Activated naive CD4-positive, alpha-beta T cell treated with anti-CD3 and anti-CD28 coated beads for 36 hours (primary cell): ENCODE measurements around the gene RIC1. TPM values are rescaled to one million over a fixed set of nuclear protein-coding genes. Genes with fewer than 3 reads are reported as not detected.
A peak's percentile ranks its signal among the peaks of the same experiment; 100 is the strongest.
"Not testable (repeated sequence)": the region's sequence is repeated elsewhere in the genome, so short reads cannot be mapped to it uniquely, and the experiment has no call there.

Experiments
- CTCF ChIA-PET: fragments of 350-600 bp; sonication (Branson Sonifier 250); formaldehyde crosslinking; loops from one replicate; lab custom pipeline; 2021; ENCODE audit warnings: antibody characterized with exemption; lab: Charles Lee
- DNase-seq: peaks from one replicate; pipeline ENCODE4 v3.0.0-alpha.2; 2020
- H3K27ac Mint-ChIP-seq: one replicate; pipeline ENCODE4 v1.8.0; 2021; ENCODE audit warnings: mild to moderate bottlenecking, mixed read lengths
- H3K27me3 Mint-ChIP-seq: one replicate; pipeline ENCODE4 v1.8.0; 2021; ENCODE audit warnings: low read depth, mixed read lengths
- H3K36me3 Mint-ChIP-seq: one replicate; pipeline ENCODE4 v1.8.0; 2021; ENCODE audit warnings: low read depth, mixed read lengths
- H3K4me1 Mint-ChIP-seq: one replicate; pipeline ENCODE4 v1.8.0; 2021; ENCODE audit warnings: low read depth, mixed read lengths
- H3K4me3 Mint-ChIP-seq: one replicate; pipeline ENCODE4 v1.8.0; 2021; ENCODE audit warnings: mild to moderate bottlenecking, moderate library complexity, mixed read lengths
- H3K9me3 Mint-ChIP-seq: one replicate; pipeline ENCODE4 v1.8.0; 2021; ENCODE audit warnings: mixed read lengths
- intact Hi-C: fragments of 100-400 bp; cut with micrococcal nuclease; formaldehyde crosslinking; loops from one replicate; pipeline ENCODE4 v1.15.1; 2023
- total RNA-seq, 2 experiments: library from RNA; stranded (reverse); gene quantifications; one replicate each; pipeline ENCODE4 v1.2.3, GENCODE V29; 2021

RIC1 gene
- 10 to 100 TPM; 14.5 to 16.4 TPM for total RNA-seq

- no peaks in the 10 kb centered on the region for H3K27me3 Mint-ChIP-seq
- intact Hi-C loops, result loop anchor here (1.0 to 10.0 kb wide), 11 partner anchors 15 to 1324 kb away; partner anchors contain the start of genes CDC37L1, GLIS3, JAK2 and KDM4C
These were observed at the start of gene RIC1 for GRCh38 chr9:5628530-5629311. RIC1 (plus strand) TSS chr9:5629107; CDS start chr9:5629310, 203 bp downstream.

GRCh38 chr9:5579881-5580280 lies 49.0 kb upstream of the RIC1 start:
- CTCF ChIA-PET, result no interaction called here
- Mint-ChIP-seq H3K9me3 (peaks cover 3% of the 10 kb centered on the region), H3K27ac (no peak overlapping the region), H3K27me3 (no peaks in the 10 kb centered on the region), H3K4me3 (no peak overlapping the region), H3K4me1 (peaks cover 41% of the 10 kb centered on the region), H3K36me3 (peaks cover 2% of the 10 kb centered on the region)
- intact Hi-C loops, result loop anchor here (10.0 kb wide), 2 partner anchors 835 to 905 kb away; partner anchors contain the start of genes AK3 and CDC37L1
- DNase-seq, result no peak

More at GRCh38 chr9:5628530-5629311, at the start of gene RIC1:
- peak within 1 kb of the TSS; percentile 100 for H3K27ac Mint-ChIP-seq
- H3K4me1 Mint-ChIP-seq, result peaks cover 59% of the 10 kb centered on the region
- H3K4me3 Mint-ChIP-seq, result peak within 1 kb of the TSS; percentile 99
- no peaks in the 10 kb centered on the region for H3K9me3 Mint-ChIP-seq
- peaks cover 15% of the 10 kb centered on the region for H3K36me3 Mint-ChIP-seq
- DNase-seq, result peak; percentile 90
- CTCF ChIA-PET, result interaction anchor here (1.0 to 2.3 kb wide), 3 partner anchors 20 to 39 kb away, joined by 3 to 7 read pairs (median 7); no protein-coding TSS in a partner anchor

GRCh38 chr9:5580650-5581049 lies 48.3 kb upstream of the RIC1 start:
- Mint-ChIP-seq H3K4me3 (no peak overlapping the region), H3K27me3 (no peaks in the 10 kb centered on the region), H3K36me3 (peaks cover 3% of the 10 kb centered on the region), H3K9me3 (peaks cover 3% of the 10 kb centered on the region), H3K4me1 (peaks cover 46% of the 10 kb centered on the region), H3K27ac (no peak overlapping the region)
- intact Hi-C loops, result loop anchor here (10.0 kb wide), 2 partner anchors 836 to 906 kb away; partner anchors contain the start of genes AK3 and CDC37L1
- CTCF ChIA-PET, result interaction anchor here (0.7 to 0.9 kb wide), 2 partner anchors 17 to 130 kb away, joined by 3 read pairs; partner anchors contain the start of gene CD274
- no peak for DNase-seq

GRCh38 chr9:5581706-5582105 lies 47.2 kb upstream of the RIC1 start:
- H3K36me3 Mint-ChIP-seq, DNase-seq, H3K4me3 Mint-ChIP-seq, H3K27ac Mint-ChIP-seq, H3K9me3 Mint-ChIP-seq, H3K27me3 Mint-ChIP-seq: not testable (repeated sequence)
- CTCF ChIA-PET, result interaction anchor here (2.1 kb wide), 1 partner anchor 19 kb away, joined by 10 read pairs; no protein-coding TSS in a partner anchor
- intact Hi-C loops, result loop anchor here (10.0 kb wide), 2 partner anchors 837 to 907 kb away; partner anchors contain the start of genes AK3 and CDC37L1
- peaks cover 57% of the 10 kb centered on the region for H3K4me1 Mint-ChIP-seq

- intact Hi-C loops, result loop anchor here (1.0 to 10.0 kb wide), 3 partner anchors 90 to 908 kb away; partner anchors contain the start of genes AK3 and CDC37L1
- Mint-ChIP-seq H3K4me1 (peaks cover 66% of the 10 kb centered on the region), H3K27ac (peak overlapping the region; percentile 78), H3K4me3 (peak overlapping the region; percentile 27), H3K36me3 (peaks cover 4% of the 10 kb centered on the region), H3K27me3 (no peaks in the 10 kb centered on the region), H3K9me3 (peaks cover 3% of the 10 kb centered on the region)
- CTCF ChIA-PET, result interaction anchor here (0.5 to 2.1 kb wide), 9 partner anchors 18 to 823 kb away, joined by 3 to 12 read pairs (median 4); partner anchors contain the start of genes CD274 and PLGRKT
- peak; percentile 72 for DNase-seq
These were observed 46.1 kb upstream of the RIC1 start for GRCh38 chr9:5582835-5583195.

GRCh38 chr9:5586391-5586802 lies 42.5 kb upstream of the RIC1 start:
- Mint-ChIP-seq H3K9me3 (peaks cover 3% of the 10 kb centered on the region), H3K27me3 (no peaks in the 10 kb centered on the region), H3K4me1 (peaks cover 57% of the 10 kb centered on the region), H3K27ac (peak overlapping the region; percentile 79), H3K36me3 (peaks cover 4% of the 10 kb centered on the region), H3K4me3 (no peak overlapping the region)
- DNase-seq, result peak; percentile 45
- CTCF ChIA-PET, result interaction anchor here (0.8 to 5.5 kb wide), 9 partner anchors 14 to 397 kb away, joined by 3 to 79 read pairs (median 6); partner anchors contain the start of gene CD274
- intact Hi-C loops, result loop anchor here (1.0 to 10.0 kb wide), 9 partner anchors 41 to 912 kb away; partner anchors contain the start of genes AK3, CDC37L1 and PDCD1LG2

GRCh38 chr9:5587024-5587423 lies 41.9 kb upstream of the RIC1 start:
- intact Hi-C loops, result loop anchor here (1.0 to 10.0 kb wide), 8 partner anchors 24 to 912 kb away; partner anchors contain the start of genes AK3, CDC37L1 and PLGRKT
- CTCF ChIA-PET, result interaction anchor here (0.7 to 5.5 kb wide), 16 partner anchors 9 to 398 kb away, joined by 3 to 79 read pairs (median 4); partner anchors contain the start of genes CD274 and PLGRKT
- no peak overlapping the region for H3K4me3 Mint-ChIP-seq

GRCh38 chr9:5592231-5592630 lies 36.7 kb upstream of the RIC1 start:
- peaks cover 32% of the 10 kb centered on the region for H3K4me1 Mint-ChIP-seq
- DNase-seq, result no peak
- CTCF ChIA-PET, result interaction anchor here (1.2 kb wide), 1 partner anchor 142 kb away, joined by 5 read pairs; the partner anchor contains the start of gene CD274
- H3K4me3 Mint-ChIP-seq, result no peak overlapping the region
- intact Hi-C loops, result no loop called here
- no peaks in the 10 kb centered on the region for H3K27me3 Mint-ChIP-seq
- no peaks in the 10 kb centered on the region for H3K9me3 Mint-ChIP-seq
- H3K36me3 Mint-ChIP-seq, result no peaks in the 10 kb centered on the region
- no peak overlapping the region for H3K27ac Mint-ChIP-seq

More at GRCh38 chr9:5587024-5587423, 41.9 kb upstream of the RIC1 start:
- H3K9me3 Mint-ChIP-seq, result no peaks in the 10 kb centered on the region
- peak overlapping the region; percentile 79 for H3K27ac Mint-ChIP-seq
- H3K36me3 Mint-ChIP-seq, result peaks cover 4% of the 10 kb centered on the region
- peak; percentile 83 for DNase-seq
- H3K4me1 Mint-ChIP-seq, result peaks cover 53% of the 10 kb centered on the region
- no peaks in the 10 kb centered on the region for H3K27me3 Mint-ChIP-seq

GRCh38 chr9:5592904-5593303 lies 36.0 kb upstream of the RIC1 start:
- no peak for DNase-seq
- no peaks in the 10 kb centered on the region for H3K36me3 Mint-ChIP-seq
- peaks cover 26% of the 10 kb centered on the region for H3K4me1 Mint-ChIP-seq
- no peak overlapping the region for H3K4me3 Mint-ChIP-seq
- no peaks in the 10 kb centered on the region for H3K27me3 Mint-ChIP-seq
- intact Hi-C loops, result no loop called here
- no peaks in the 10 kb centered on the region for H3K9me3 Mint-ChIP-seq
- CTCF ChIA-PET, result interaction anchor here (1.6 kb wide), 1 partner anchor 142 kb away, joined by 6 read pairs; the partner anchor contains the start of gene CD274
- H3K27ac Mint-ChIP-seq, result no peak overlapping the region

- Mint-ChIP-seq H3K4me3 (no peak overlapping the region), H3K9me3 (no peaks in the 10 kb centered on the region), H3K36me3 (no peaks in the 10 kb centered on the region), H3K4me1 (peaks cover 24% of the 10 kb centered on the region), H3K27me3 (no peaks in the 10 kb centered on the region), H3K27ac (no peak overlapping the region)
- no peak for DNase-seq
- CTCF ChIA-PET, result interaction anchor here (1.6 kb wide), 1 partner anchor 143 kb away, joined by 6 read pairs; the partner anchor contains the start of gene CD274
- intact Hi-C loops, result no loop called here
These were observed 35.0 kb upstream of the RIC1 start for GRCh38 chr9:5593904-5594303.

- CTCF ChIA-PET, result interaction anchor here (0.7 to 1.6 kb wide), 6 partner anchors 9 to 410 kb away, joined by 3 to 6 read pairs (median 4); partner anchors contain the start of gene CD274
- no peaks in the 10 kb centered on the region for H3K36me3 Mint-ChIP-seq
- H3K27ac Mint-ChIP-seq, result no peak overlapping the region
- H3K4me3 Mint-ChIP-seq, result no peak overlapping the region
- no peak for DNase-seq
- no peaks in the 10 kb centered on the region for H3K27me3 Mint-ChIP-seq
- peaks cover 20% of the 10 kb centered on the region for H3K4me1 Mint-ChIP-seq
- intact Hi-C loops, result loop anchor here (5.0 kb wide), 1 partner anchor 334 kb away; no protein-coding TSS in a partner anchor
- H3K9me3 Mint-ChIP-seq, result no peaks in the 10 kb centered on the region
These were observed 32.7 kb upstream of the RIC1 start for GRCh38 chr9:5596173-5596572.
